Esophagus squamous epithelium (tissue), 4 donors: ENCODE data around the gene CX3CL1.

Experiments
- CTCF ChIP-seq, 6 experiments: fragments of 450-650 bp in 4 of 6; fragments of 200-600 bp in 2 of 6; sonication (generic) in 2 of 6; IDR thresholded peaks; one replicate each; pipeline ENCODE4 v1.5.1; 2016 to 2019; ENCODE audit warnings: antibody characterized with exemption in 6 of 6, mild to moderate bottlenecking in 4 of 6, moderate library complexity in 4 of 6
- POLR2A ChIP-seq, 4 donors: fragments of 450-650 bp; IDR thresholded peaks; one replicate each; pipeline ENCODE4 v1.6.1; 2017; ENCODE audit warnings: antibody characterized with exemption in 4 of 4, mild to moderate bottlenecking in 4 of 4, moderate library complexity in 3 of 4

- TF ChIP-seq CTCF (IDR thresholded peaks at IDR 0.05): no peak
- no peak for TF ChIP-seq POLR2A (IDR thresholded peaks at IDR 0.05)
Observed at GRCh38 chr16:57377080-57377841, 5.0 kb downstream of the CX3CL1 start.
